H1 (cell line): ENCODE data around the gene GRHL3.

ENCODE experiments used
- CTCF ChIP-seq, 3 experiments: IDR thresholded peaks; 1 replicate in 2 of 3; 2 replicates in 1 of 3; pipeline versions ENCODE4 v1.5.1 to v1.6.1; 2011; ENCODE audit warnings: low read length in 3 of 3, mild to moderate bottlenecking in 3 of 3, inconsistent platforms in 2 of 3, low read depth in 1 of 3, moderate library complexity in 1 of 3; ENCODE audit not compliant: insufficient read depth in 1 of 3; ENCODE audit errors: control extremely low read depth in 1 of 3
- GABPA ChIP-seq: IDR thresholded peaks from 2 replicates; pipeline ENCODE4 v1.6.1; 2011; ENCODE audit warnings: mild to moderate bottlenecking, low read length, moderate library complexity, borderline replicate concordance; ENCODE audit not compliant: insufficient read depth
- MAX ChIP-seq: IDR thresholded peaks from 2 replicates; pipeline ENCODE4 v1.6.1; 2012; ENCODE audit warnings: inconsistent platforms

- TF ChIP-seq CTCF (IDR thresholded peaks at IDR 0.05; ENCODE audit: control extremely low read depth in 1 of 3, insufficient read depth in 1 of 3, low read depth in 1 of 3, low read length in 3 of 3) (no peak), MAX (no peak), GABPA (no peak)
These were observed 28.2 kb downstream of the GRHL3 start for GRCh38 chr1:24347159-24347934.
